Lower lobe of right lung (tissue), 2 donors: Measurements from ENCODE around the gene CFAP45. TPM values are rescaled to one million over a fixed set of nuclear protein-coding genes. Genes with fewer than 3 reads are reported as not detected.

ENCODE experiments used
- ATAC-seq, 2 donors: fragments of 200-7000 bp; cut with Tn5 transposase; one replicate each; pipeline ENCODE4 v1.9.1; 2020 to 2022; ENCODE audit warnings: mild to moderate bottlenecking in 2 of 2, moderate library complexity in 2 of 2
- DNase-seq: peaks from one replicate; pipeline ENCODE4 v3.0.0-alpha.2; 2020
- H3K27ac ChIP-seq: fragments of 200-600 bp; one replicate; pipeline ENCODE4 v1.8.0; 2022
- H3K27me3 ChIP-seq: fragments of 200-600 bp; one replicate; pipeline ENCODE4 v1.8.0; 2022; ENCODE audit warnings: low read depth
- H3K36me3 ChIP-seq: fragments of 200-600 bp; one replicate; pipeline ENCODE4 v1.8.0; 2022; ENCODE audit warnings: mild to moderate bottlenecking
- H3K4me1 ChIP-seq: fragments of 200-600 bp; one replicate; pipeline ENCODE4 v1.8.0; 2022
- H3K4me3 ChIP-seq: fragments of 200-600 bp; one replicate; pipeline ENCODE4 v1.8.0; 2022; ENCODE audit warnings: mild to moderate bottlenecking
- H3K9me3 ChIP-seq: fragments of 200-600 bp; one replicate; pipeline ENCODE4 v1.8.0; 2022
- CTCF ChIP-seq: fragments of 200-600 bp; IDR thresholded peaks from one replicate; pipeline ENCODE4 v1.8.0; 2022; ENCODE audit warnings: antibody characterized with exemption, mild to moderate bottlenecking
- intact Hi-C: fragments of 100-400 bp; cut with DNase I; formaldehyde crosslinking; loops from one replicate; pipeline ENCODE4 v1.11.0; 2022
- total RNA-seq: library from RNA; stranded (reverse); fragmentation: NEBNext Ultra II Directional; extraction: Animal tissue kit (Norgen Biotek cat#: 25700); gene quantifications from one replicate; pipeline ENCODE4 v1.2.1, GENCODE V29; 2021
- donor health status: DM: no; HTN: yes; CAD: no; lungs with severe emphysema.

CFAP45 gene
- total RNA-seq, 1 donor from 2014 or later, result 10.2 TPM

DNA sequence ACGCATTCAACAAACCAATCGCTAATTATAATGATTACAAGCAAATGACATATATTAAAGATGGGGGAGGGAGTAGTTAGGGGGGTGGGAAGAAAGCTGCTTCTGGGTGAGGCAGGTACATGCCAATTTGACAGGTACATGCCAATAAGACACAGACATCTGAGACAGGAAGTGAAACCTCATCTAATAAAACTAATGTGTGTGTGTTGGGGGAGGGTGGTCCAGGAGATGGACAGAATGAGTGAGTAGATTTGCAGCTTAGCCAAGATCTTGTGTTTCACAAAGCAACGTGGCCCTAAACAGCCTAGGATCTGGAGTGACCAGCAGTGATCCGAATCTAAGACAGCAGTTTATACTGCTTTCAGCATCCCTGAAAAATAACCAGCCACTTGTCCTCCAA is 10.8 kb downstream of the CFAP45 start:
- peak overlapping the region; percentile 77 for H3K27ac ChIP-seq
- no peaks in the 10 kb centered on the region for H3K27me3 ChIP-seq
- no peaks in the 10 kb centered on the region for H3K36me3 ChIP-seq
- peaks cover 26% of the 10 kb centered on the region for H3K4me1 ChIP-seq
- H3K4me3 ChIP-seq, result no peak overlapping the region
- H3K9me3 ChIP-seq, result no peaks in the 10 kb centered on the region
- ATAC-seq, result no peak
- DNase-seq, result no peak
- TF ChIP-seq CTCF, result no peak
- intact Hi-C loops, result no loop called here

GRCh38 chr1:159884296-159884695 is 15.7 kb downstream of the CFAP45 start:
- Histone ChIP-seq H3K4me3 (no peak overlapping the region), H3K27ac (no peak overlapping the region), H3K9me3 (no peaks in the 10 kb centered on the region), H3K4me1 (peaks cover 13% of the 10 kb centered on the region), H3K36me3 (no peaks in the 10 kb centered on the region), H3K27me3 (no peaks in the 10 kb centered on the region)
- TF ChIP-seq CTCF, result no peak
- no peak for DNase-seq
- intact Hi-C loops, result no loop called here
- ATAC-seq, result no peak

DNA sequence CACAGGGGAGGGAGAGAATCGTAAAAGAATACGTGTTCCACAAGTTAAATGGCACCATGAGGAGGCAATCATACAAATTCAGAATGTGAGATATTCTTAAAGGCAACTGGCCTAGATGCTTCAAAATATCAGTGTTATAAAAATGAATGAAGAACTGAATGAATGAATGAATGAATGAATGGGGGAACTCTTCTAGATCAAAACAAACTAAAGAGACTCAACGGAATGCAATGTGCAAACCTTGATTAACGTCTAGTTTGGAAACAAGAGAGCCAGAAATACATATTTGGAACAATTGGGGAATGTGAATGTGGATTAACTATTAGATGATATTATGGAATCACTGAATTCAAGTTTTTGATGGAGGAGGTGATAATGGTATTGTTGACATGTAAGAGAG is 16.8 kb downstream of the CFAP45 start:
- H3K4me1 ChIP-seq, result peaks cover 11% of the 10 kb centered on the region
- TF ChIP-seq CTCF, result no peak
- DNase-seq (no peak), ATAC-seq (no peak)
- no peak overlapping the region for H3K4me3 ChIP-seq
- no peaks in the 10 kb centered on the region for H3K27me3 ChIP-seq
- intact Hi-C loops, result no loop called here
- no peaks in the 10 kb centered on the region for H3K36me3 ChIP-seq
- H3K27ac ChIP-seq, result no peak overlapping the region
- no peaks in the 10 kb centered on the region for H3K9me3 ChIP-seq

- Histone ChIP-seq H3K36me3 (no peaks in the 10 kb centered on the region), H3K4me3 (no peak overlapping the region), H3K4me1 (peaks cover 11% of the 10 kb centered on the region), H3K27ac (no peak overlapping the region), H3K9me3 (no peaks in the 10 kb centered on the region), H3K27me3 (no peaks in the 10 kb centered on the region)
- no peak for TF ChIP-seq CTCF
- ATAC-seq (no peak), DNase-seq (no peak)
- intact Hi-C loops, result no loop called here
Measured at GRCh38 chr1:159882527-159882862, 17.5 kb downstream of the CFAP45 start.

- peak; percentile 49 to 62 for ATAC-seq
Measured at GRCh38 chr1:159881622-159882526, 18.1 kb downstream of the CFAP45 start.

More at GRCh38 chr1:159881622-159882526, 18.1 kb downstream of the CFAP45 start:
- TF ChIP-seq CTCF, result no peak
- peaks cover 11% of the 10 kb centered on the region for H3K4me1 ChIP-seq
- intact Hi-C loops, result no loop called here
- H3K36me3 ChIP-seq, result no peaks in the 10 kb centered on the region
- no peaks in the 10 kb centered on the region for H3K9me3 ChIP-seq
- peak; percentile 78 for DNase-seq
- no peaks in the 10 kb centered on the region for H3K27me3 ChIP-seq
- no peak overlapping the region for H3K27ac ChIP-seq
- H3K4me3 ChIP-seq, result no peak overlapping the region
